GM18907 (cell line): Measurements from ENCODE around the gene OR5A1.

Experiments
- ATAC-seq: cut with Tn5 transposase; IDR thresholded peaks from one replicate; pipeline ENCODE4 v1.9.1; 2021; ENCODE audit warnings: mild to moderate bottlenecking, moderate library complexity; ENCODE audit not compliant: unreplicated experiment

OR5A1 gene

DNA sequence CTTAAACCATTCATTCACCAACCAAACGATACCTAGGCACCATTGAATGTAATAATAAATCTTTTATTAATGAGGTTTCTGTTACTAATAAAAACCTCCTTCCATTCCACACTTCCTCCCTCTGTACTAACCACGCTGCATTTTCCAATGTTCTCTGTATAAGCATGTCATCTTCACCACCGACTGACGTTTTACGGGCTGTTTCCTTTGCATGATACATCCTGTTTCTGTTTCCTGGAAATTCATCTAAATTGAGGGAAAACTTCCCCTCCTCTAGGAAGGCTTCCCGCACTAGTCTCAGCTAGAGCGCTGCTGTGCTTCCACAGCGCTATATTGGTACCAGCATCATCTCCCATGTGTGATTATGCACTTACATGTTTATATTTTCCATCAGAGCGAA lies 38.9 kb downstream of the OR5A1 start:
- no peak for ATAC-seq

DNA sequence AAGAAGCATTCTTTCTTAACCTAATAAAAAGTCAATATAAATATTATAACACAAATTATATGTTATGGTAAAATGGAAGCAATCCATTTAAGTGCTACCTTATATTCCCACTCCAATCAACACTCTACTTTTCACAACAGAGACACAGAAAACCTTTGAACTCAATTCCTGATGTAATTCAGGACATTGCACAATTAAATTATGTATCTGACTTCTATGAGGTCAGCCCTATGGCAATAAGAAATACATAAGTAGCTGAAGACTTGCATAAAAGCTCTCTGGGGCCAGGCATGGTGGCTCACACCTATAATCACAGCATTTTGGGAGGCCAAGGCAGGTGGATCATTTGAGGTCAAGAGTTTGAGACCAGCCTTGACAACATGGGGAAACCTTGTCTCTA lies 43.6 kb downstream of the OR5A1 start:
- no peak for ATAC-seq

DNA sequence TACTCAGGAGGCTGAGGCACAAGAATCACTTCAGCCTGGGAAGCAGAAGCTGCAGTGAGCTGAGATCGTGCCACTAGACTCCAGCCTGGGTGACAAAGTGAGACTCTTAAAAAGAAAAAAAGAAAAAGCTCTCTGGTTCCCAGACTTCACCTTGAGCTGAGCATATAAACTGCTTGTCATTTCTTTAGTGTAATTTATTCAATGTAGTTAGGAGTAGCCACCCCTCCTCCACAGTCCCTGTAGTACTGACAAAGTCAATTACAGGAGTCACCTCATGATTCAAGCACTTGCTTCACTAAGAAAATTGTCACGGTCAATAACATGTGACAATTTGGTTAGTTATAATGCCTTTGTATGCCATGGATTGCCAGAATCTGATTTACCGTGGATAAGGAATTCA lies 44.1 kb downstream of the OR5A1 start:
- ATAC-seq, result no peak
